ENCODE data around the gene MPHOSPH9. TPM values are rescaled to one million over a fixed set of nuclear protein-coding genes. Genes with fewer than 3 reads are reported as not detected.

Gene MPHOSPH9
- total and polyA plus RNA-seq, 2 of the 13 experiments (the other 11 are each of a cell fraction or from before 2014, with no cell fraction given): 20.3 to 63.4 TPM

DNA sequence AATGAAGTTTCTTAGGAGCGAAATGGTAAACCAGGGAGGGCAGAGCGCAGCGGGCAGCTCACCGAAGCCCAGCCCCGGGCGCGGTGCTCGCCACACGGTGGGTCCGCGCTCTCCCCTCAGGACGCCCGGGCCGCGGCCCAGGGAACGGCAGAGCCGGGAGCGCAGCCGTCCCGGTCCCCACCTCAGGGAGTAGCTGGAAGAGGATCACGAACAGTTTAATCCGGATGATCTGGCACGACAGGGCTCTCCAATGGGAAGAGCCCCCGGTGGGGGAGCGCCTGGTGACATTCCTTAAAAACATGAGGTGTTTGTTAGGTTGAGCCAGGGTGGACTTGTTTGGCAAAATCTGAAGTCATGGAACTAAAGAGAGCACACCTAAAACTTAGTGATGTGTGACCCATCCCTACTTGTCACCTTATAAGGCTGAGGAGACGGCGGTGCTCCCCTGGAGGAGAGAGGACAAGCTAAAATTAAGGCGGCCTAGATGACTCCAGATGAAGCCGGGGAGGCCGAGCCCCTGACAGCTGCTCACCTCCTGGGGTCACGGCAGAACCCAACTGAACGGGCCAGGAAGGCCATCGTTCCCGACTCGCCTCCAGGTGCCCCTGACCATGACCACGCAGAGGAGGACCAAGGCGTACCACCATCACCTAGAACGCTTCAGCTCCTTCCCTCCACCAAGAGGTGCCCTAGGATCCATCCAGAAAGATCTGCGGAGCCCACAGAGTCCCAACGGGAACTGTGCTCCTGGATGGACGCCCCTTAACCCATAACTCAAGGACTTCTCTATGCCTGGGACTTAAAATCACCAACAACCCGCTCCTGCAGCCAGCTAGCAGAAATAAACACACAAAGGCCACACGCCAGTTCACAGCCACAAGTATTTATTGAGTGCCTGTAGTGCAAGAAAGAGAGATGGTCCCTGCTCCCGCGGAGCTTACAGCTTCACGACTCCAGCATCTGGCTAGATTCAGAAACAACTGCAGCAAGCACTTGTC is 81.2 kb downstream of the MPHOSPH9 start:
- peak overlapping the region; percentile 63 for H3K27ac ChIP-seq (ENCODE audit: extremely low read length, insufficient read depth, low read length)
- in situ Hi-C loops (cut with HindIII; ENCODE audit: extremely low pct_ligation_motif_present, low pct_unique_long_range_greater_than_20kb) (no loop called here), intact Hi-C loops (cut with micrococcal nuclease; ENCODE audit: unreplicated experiment) (loop anchor here (5.0 kb wide), 1 partner anchor 109 kb away; no protein-coding TSS in a partner anchor)
- no peaks in the 10 kb centered on the region for H4K20me1 ChIP-seq (ENCODE audit: insufficient read depth, low read length)
- H3K9me3 ChIP-seq (ENCODE audit: low read length): no peaks in the 10 kb centered on the region
- 45% methylated on average over 35 of the region's 46 CpGs for WGBS (ENCODE audit: low lambda C conversion rate)
- H3K79me2 ChIP-seq (ENCODE audit: insufficient read depth, low read length): peaks cover 27% of the 10 kb centered on the region
- BruUV-seq (replicated peaks): TSS peak; percentile 44
- FAIRE-seq (no peak), ATAC-seq (peak; percentile 58), DNase-seq (ENCODE audit: low spot score) (no peak)
- ChIA-PET POLR2A (interaction anchor here (0.6 to 3.1 kb wide), 6 partner anchors 8 to 170 kb away, joined by 3 to 20 read pairs (median 3); partner anchors contain the start of genes MPHOSPH9 and MTRFR), CTCF (ENCODE audit: low intra/inter-chr PET ratio, low total read pairs) (no interaction called here)
- H2AFZ ChIP-seq (ENCODE audit: low read length): no peak overlapping the region
- H3K9ac ChIP-seq (ENCODE audit: insufficient read depth, low read depth, low read length): peak overlapping the region; percentile 76
- H3K27me3 ChIP-seq (ENCODE audit: control insufficient read depth in 1 of 2, insufficient read depth in 2 of 2, low read length in 2 of 2): no peaks in the 10 kb centered on the region
- H3K36me3 ChIP-seq (replicated peaks in 1 of 2; ENCODE audit: control insufficient read depth in 1 of 2, insufficient read depth in 2 of 2, low read length in 2 of 2): peaks cover 0 to 10% of the 10 kb centered on the region in 2 experiments; a peak in 1 of 5 replicates
- H3K4me3 ChIP-seq (replicated peaks in 1 of 3; ENCODE audit: insufficient read depth in 1 of 3, low read depth in 2 of 3, low read length in 3 of 3): peak overlapping the region; percentile 82 to 90 (median 85)
- peak overlapping the region; percentile 94 for H3K4me2 ChIP-seq (ENCODE audit: low read depth, low read length)
- H3K4me1 ChIP-seq (ENCODE audit: insufficient read depth, low read length): peaks cover 68% of the 10 kb centered on the region
- TF ChIP-seq ARID5B (CRISPR knock-in tag; IDR thresholded peaks at IDR 0.05) (no peak), PAXIP1 (CRISPR knock-in tag; conservative IDR thresholded peaks at IDR 0.05) (no peak), KAT8 (CRISPR knock-in tag; IDR thresholded peaks at IDR 0.05) (no peak), AGO1 (IDR thresholded peaks at IDR 0.05; ENCODE audit: low read depth, low read length, poor library complexity, severe bottlenecking) (peak; percentile 28), ZNF326 (CRISPR knock-in tag; IDR thresholded peaks at IDR 0.05; ENCODE audit: borderline replicate concordance) (no peak)
